ENCODE results near the gene UEVLD. TPM values are rescaled to one million over a fixed set of nuclear protein-coding genes. Genes with fewer than 3 reads are reported as not detected.

UEVLD gene
- total RNA-seq, 2 donors from 2014 or later, result 19.7 to 20.7 TPM

DNA sequence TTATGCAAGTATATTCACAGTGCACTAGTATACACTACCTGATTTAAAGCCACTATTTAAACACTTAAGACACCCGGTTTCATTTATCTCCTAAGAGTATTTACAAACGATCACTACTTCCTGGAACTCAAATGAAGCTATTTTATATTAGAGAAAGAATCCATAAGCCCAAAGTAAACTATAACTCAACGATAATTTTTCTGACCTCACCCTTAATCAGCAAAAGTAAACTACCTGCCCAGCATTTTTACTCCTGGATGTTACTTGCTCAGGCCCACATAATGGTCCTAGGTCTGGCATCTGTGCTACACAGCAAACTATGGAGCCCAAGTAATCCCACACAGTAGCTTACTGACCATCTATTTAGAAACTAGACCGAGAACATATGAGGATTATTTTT, 95.2 kb downstream of the UEVLD start:
- H3K36me3 ChIP-seq, result peaks cover 37% of the 10 kb centered on the region
- TF ChIP-seq, protein P1, sequence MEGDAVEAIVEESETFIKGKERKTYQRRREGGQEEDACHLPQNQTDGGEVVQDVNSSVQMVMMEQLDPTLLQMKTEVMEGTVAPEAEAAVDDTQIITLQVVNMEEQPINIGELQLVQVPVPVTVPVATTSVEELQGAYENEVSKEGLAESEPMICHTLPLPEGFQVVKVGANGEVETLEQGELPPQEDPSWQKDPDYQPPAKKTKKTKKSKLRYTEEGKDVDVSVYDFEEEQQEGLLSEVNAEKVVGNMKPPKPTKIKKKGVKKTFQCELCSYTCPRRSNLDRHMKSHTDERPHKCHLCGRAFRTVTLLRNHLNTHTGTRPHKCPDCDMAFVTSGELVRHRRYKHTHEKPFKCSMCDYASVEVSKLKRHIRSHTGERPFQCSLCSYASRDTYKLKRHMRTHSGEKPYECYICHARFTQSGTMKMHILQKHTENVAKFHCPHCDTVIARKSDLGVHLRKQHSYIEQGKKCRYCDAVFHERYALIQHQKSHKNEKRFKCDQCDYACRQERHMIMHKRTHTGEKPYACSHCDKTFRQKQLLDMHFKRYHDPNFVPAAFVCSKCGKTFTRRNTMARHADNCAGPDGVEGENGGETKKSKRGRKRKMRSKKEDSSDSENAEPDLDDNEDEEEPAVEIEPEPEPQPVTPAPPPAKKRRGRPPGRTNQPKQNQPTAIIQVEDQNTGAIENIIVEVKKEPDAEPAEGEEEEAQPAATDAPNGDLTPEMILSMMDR (IDR thresholded peaks at IDR 0.05), result no peak

DNA sequence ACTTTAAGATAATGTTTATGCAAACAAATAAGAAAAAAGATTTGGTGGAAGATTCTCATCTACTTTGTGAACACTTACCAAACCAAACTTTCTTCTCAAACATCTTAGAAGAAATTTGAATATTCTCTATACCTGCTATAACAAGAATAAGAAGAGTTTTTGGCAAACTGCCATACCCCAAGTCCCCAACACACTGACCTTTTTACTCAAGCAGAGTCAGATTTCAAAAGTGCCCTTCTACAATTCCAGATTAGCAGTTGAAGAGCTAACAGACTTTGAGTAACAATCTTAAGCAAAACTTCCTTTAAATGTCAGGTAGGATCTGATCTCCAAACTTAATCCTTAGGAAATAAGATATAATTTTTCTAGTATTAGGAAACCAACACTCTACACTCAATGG, 95.6 kb downstream of the UEVLD start:
- H3K27me3 ChIP-seq, result no peaks in the 10 kb centered on the region
- peaks cover 33% of the 10 kb centered on the region for H3K36me3 ChIP-seq
- no peaks in the 10 kb centered on the region for H3K9me3 ChIP-seq
- H3K4me1 ChIP-seq, result no peaks in the 10 kb centered on the region
- H3K4me3 ChIP-seq, result no peak overlapping the region
- H3K27ac ChIP-seq, result no peak overlapping the region
- DNase-seq (ENCODE audit: low spot score), result no peak
- TF ChIP-seq, protein P1 (IDR thresholded peaks at IDR 0.05), result no peak

More for the DNA sequence above, 95.2 kb downstream of the UEVLD start:
- no peak for DNase-seq (ENCODE audit: low spot score)
- Histone ChIP-seq H3K9me3 (no peaks in the 10 kb centered on the region), H3K4me1 (no peaks in the 10 kb centered on the region), H3K27ac (no peak overlapping the region), H3K4me3 (no peak overlapping the region), H3K27me3 (no peaks in the 10 kb centered on the region)

DNA sequence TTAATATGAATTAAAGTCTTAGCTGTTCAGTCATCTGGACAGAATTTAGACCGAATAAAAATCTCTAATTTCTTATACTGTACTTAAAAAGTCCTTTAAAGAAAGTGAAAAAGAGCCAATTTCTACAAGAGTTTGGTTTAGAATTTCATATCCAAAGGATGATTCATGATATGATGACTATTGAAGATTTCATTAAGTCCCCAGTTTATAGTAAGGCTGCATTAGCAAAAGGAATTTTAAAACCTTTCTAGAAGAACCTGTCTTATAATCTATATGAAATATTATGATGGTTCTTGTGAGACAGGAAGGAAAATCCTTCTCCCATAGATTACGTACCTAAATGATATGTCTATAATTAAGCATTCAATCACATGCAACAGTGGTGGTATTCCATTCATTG, 96.6 kb downstream of the UEVLD start:
- DNase-seq (ENCODE audit: low spot score), result no peak
- Histone ChIP-seq H3K36me3 (peaks cover 28% of the 10 kb centered on the region), H3K27ac (no peak overlapping the region), H3K27me3 (no peaks in the 10 kb centered on the region), H3K9me3 (no peaks in the 10 kb centered on the region), H3K4me3 (no peak overlapping the region), H3K4me1 (no peaks in the 10 kb centered on the region)
- TF ChIP-seq, protein P1 (IDR thresholded peaks at IDR 0.05), result no peak

DNA sequence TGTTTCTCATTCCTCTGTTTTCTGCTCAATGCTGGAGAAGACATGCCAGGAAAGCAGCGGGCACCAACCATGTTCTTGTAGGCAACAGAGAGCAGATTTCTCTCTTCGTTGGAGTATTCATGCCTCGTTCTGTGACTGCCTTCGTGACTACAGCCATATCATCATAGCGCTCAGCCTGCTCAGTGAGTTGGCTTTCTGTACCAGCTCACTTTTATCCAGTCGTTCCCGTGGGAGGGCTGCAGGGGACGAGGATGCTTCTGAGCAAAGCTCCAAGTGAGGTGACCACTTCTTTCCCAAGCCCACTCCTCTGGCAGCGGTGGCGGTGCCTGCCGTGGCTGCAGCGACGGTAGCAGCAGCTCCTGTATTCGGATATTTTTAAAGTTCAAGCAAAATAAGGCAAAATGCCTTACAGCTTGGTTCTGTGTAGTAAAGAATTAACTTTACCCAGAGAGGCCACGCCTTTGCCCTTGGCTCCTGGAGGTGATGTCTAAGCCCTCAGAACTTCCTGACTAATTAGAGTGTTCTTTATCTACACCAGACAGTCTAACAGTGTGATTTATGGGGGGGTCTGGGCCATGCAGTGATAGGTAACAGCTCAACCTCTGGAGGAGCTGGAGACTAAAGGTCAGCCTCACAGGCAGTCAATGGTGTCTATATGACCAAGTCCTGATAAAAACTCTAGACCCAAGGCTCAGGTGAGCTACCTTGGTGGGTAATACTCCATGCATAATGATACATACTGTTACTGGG, 97.6 kb downstream of the UEVLD start:
- H3K9me3 ChIP-seq, result no peaks in the 10 kb centered on the region
- H3K36me3 ChIP-seq, result peaks cover 25% of the 10 kb centered on the region
- TF ChIP-seq, protein P1 (IDR thresholded peaks at IDR 0.05), result no peak
- H3K27ac ChIP-seq, result no peak overlapping the region
- H3K27me3 ChIP-seq, result no peaks in the 10 kb centered on the region
- DNase-seq (ENCODE audit: low spot score), result no peak
- H3K4me1 ChIP-seq, result no peaks in the 10 kb centered on the region
- H3K4me3 ChIP-seq, result no peak overlapping the region

DNA sequence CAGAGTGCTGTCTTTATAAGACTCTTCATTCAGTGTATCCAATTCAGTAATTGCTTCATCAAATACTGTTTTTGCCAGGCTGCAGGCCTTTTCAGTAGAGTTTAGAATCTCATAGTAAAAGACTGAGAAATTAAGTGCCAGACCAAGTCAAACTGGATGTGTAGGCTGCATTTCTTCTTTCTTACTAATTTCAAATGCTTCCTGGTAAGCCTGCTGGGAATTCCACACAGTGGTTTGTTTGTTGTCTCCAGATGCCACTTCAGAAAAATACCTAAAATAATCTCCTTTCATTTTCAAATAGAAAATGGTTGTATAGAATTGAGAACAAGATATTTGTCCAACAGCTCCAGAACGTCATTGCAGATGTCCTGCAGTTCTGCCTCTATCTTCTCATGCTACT, 98.2 kb downstream of the UEVLD start:
- Histone ChIP-seq H3K9me3 (no peaks in the 10 kb centered on the region), H3K36me3 (peaks cover 25% of the 10 kb centered on the region), H3K27me3 (no peaks in the 10 kb centered on the region), H3K27ac (no peak overlapping the region), H3K4me3 (no peak overlapping the region), H3K4me1 (no peaks in the 10 kb centered on the region)
- TF ChIP-seq, protein P1 (IDR thresholded peaks at IDR 0.05), result no peak
- no peak for DNase-seq (ENCODE audit: low spot score)

Measured in right atrium auricular region (tissue), 2 donors.